NCI-H2029 (cell line): ENCODE measurements around the gene OSBPL3.
"Not testable (repeated sequence)": the region's sequence is repeated elsewhere in the genome, so short reads cannot be mapped to it uniquely, and the experiment has no call there.

Experiments
- DNase-seq: peaks from one replicate; lab custom pipeline; 2025; lab: John Stamatoyannopoulos, UW

OSBPL3 gene

GRCh38 chr7:24979863-24980533, at the start of gene OSBPL3:
TSS of gene OSBPL3 (minus strand) at chr7:24980178. CDS start at chr7:24892472, 87,706 bp downstream.
- peak; percentile 77 for DNase-seq

- DNase-seq, result no peak
Observed at GRCh38 chr7:25029075-25029474, 49.1 kb upstream of the OSBPL3 start.

- no peak for DNase-seq
Observed at GRCh38 chr7:25028370-25029021, 48.5 kb upstream of the OSBPL3 start.

- no peak for DNase-seq
Observed at GRCh38 chr7:25026156-25026555, 46.2 kb upstream of the OSBPL3 start.

GRCh38 chr7:25025218-25025671, 45.3 kb upstream of the OSBPL3 start:
- no peak for DNase-seq

GRCh38 chr7:25024066-25024465, 44.1 kb upstream of the OSBPL3 start:
- DNase-seq, result no peak

- not testable (repeated sequence) for DNase-seq
Observed at GRCh38 chr7:25017671-25018070, 37.7 kb upstream of the OSBPL3 start.

GRCh38 chr7:25014756-25015155, 34.8 kb upstream of the OSBPL3 start:
- DNase-seq, result no peak

GRCh38 chr7:25012710-25013109, 32.7 kb upstream of the OSBPL3 start:
- not testable (repeated sequence) for DNase-seq

GRCh38 chr7:25012254-25012653, 32.3 kb upstream of the OSBPL3 start:
- no peak for DNase-seq

GRCh38 chr7:25009257-25009656, 29.3 kb upstream of the OSBPL3 start:
- no peak for DNase-seq

- no peak for DNase-seq
Observed at GRCh38 chr7:25007668-25008067, 27.7 kb upstream of the OSBPL3 start.

GRCh38 chr7:25006276-25006675, 26.3 kb upstream of the OSBPL3 start:
- no peak for DNase-seq

GRCh38 chr7:25005658-25006057, 25.7 kb upstream of the OSBPL3 start:
- DNase-seq, result no peak

GRCh38 chr7:25002786-25003185, 22.8 kb upstream of the OSBPL3 start:
- DNase-seq, result no peak

- no peak for DNase-seq
Observed at GRCh38 chr7:24995466-24995865, 15.5 kb upstream of the OSBPL3 start.

GRCh38 chr7:24992314-24992713, 12.3 kb upstream of the OSBPL3 start:
- DNase-seq, result no peak

- no peak for DNase-seq
Observed at GRCh38 chr7:24991353-24991752, 11.4 kb upstream of the OSBPL3 start.

GRCh38 chr7:24987331-24987842, 7.4 kb upstream of the OSBPL3 start:
- DNase-seq, result no peak

- no peak for DNase-seq
Observed at GRCh38 chr7:24982917-24983316, 2.9 kb upstream of the OSBPL3 start.

GRCh38 chr7:24981171-24981951, 1.4 kb upstream of the OSBPL3 start:
- peak; percentile 17 for DNase-seq

GRCh38 chr7:24980534-24981170, 674 bp upstream of the OSBPL3 start:
- DNase-seq, result no peak
